ENCODE results near the gene ZNF609. TPM values are rescaled to one million over a fixed set of nuclear protein-coding genes. Genes with fewer than 3 reads are reported as not detected.

ZNF609 gene, protein sequence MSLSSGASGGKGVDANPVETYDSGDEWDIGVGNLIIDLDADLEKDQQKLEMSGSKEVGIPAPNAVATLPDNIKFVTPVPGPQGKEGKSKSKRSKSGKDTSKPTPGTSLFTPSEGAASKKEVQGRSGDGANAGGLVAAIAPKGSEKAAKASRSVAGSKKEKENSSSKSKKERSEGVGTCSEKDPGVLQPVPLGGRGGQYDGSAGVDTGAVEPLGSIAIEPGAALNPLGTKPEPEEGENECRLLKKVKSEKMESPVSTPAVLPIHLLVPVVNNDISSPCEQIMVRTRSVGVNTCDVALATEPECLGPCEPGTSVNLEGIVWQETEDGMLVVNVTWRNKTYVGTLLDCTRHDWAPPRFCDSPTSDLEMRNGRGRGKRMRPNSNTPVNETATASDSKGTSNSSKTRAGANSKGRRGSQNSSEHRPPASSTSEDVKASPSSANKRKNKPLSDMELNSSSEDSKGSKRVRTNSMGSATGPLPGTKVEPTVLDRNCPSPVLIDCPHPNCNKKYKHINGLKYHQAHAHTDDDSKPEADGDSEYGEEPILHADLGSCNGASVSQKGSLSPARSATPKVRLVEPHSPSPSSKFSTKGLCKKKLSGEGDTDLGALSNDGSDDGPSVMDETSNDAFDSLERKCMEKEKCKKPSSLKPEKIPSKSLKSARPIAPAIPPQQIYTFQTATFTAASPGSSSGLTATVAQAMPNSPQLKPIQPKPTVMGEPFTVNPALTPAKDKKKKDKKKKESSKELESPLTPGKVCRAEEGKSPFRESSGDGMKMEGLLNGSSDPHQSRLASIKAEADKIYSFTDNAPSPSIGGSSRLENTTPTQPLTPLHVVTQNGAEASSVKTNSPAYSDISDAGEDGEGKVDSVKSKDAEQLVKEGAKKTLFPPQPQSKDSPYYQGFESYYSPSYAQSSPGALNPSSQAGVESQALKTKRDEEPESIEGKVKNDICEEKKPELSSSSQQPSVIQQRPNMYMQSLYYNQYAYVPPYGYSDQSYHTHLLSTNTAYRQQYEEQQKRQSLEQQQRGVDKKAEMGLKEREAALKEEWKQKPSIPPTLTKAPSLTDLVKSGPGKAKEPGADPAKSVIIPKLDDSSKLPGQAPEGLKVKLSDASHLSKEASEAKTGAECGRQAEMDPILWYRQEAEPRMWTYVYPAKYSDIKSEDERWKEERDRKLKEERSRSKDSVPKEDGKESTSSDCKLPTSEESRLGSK (N-terminal part only)
- total RNA-seq, result 15.1 and 19.9 TPM in 2 replicates

DNA sequence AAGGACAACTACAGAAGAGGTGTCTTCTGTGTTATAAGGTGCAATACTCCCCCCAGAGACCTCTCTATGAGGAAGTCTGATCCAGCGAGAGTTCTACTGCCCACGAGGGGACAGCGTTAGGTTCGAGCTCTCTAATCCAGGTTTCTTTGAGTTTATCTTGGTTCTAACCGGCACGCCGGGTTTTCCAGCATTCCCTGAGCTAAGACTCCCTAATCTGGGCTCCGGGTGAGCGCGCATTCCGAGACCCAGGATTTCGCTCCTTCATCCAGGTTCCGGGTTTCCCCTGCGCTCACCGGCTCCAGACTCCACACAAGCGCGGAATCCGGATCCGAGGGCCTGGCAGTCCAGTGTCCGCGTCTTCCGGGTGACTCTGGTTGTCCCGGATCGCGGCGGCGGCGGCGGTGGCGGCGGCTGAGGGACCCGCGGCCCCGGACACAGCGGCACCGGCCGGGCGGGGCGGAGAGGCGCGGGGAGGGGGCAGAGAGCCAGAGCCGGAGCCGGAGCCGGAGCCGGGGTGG is at the start of gene ZNF609:
Gene ZNF609, plus strand, starts transcription at position 373 of the 518 bp plus-strand sequence. CDS start 38,842 bp downstream, outside the sequence.

Small RNAs within 50 kb of the gene (small RNA-seq; reads per million reads assigned to genes)
- gene AC100830.2, result not detected
- not detected for gene RF00019
- gene RNU6-549P, result 0.11 reads per million

Other genes starting within 250 kb of the ZNF609 start
- 22.0 and 39.7 TPM in 2 replicates for gene CSNK1G1, start 104.4 kb upstream of the ZNF609 start, total RNA-seq
- gene PCLAF, start 79.1 kb upstream of the ZNF609 start, total RNA-seq, result 44.6 and 60.3 TPM in 2 replicates
- 5.5 and 8.0 TPM in 2 replicates for gene TRIP4, start 72.7 kb upstream of the ZNF609 start, total RNA-seq

All from subcutaneous preadipocyte (primary cell).